C4-2B (cell line): ENCODE results near the gene PPP2R2C.

Experiments
- ZFX ChIP-seq: fragments of 450-650 bp; IDR thresholded peaks from 2 replicates; pipeline ENCODE4 v1.6.1; 2017
- TF ChIP-seq, protein P1 (sequence below): fragments of 450-650 bp; conservative IDR thresholded peaks from 2 replicates; pipeline ENCODE4 v1.5.1; 2017; ENCODE audit warnings: mild to moderate bottlenecking

DNA sequence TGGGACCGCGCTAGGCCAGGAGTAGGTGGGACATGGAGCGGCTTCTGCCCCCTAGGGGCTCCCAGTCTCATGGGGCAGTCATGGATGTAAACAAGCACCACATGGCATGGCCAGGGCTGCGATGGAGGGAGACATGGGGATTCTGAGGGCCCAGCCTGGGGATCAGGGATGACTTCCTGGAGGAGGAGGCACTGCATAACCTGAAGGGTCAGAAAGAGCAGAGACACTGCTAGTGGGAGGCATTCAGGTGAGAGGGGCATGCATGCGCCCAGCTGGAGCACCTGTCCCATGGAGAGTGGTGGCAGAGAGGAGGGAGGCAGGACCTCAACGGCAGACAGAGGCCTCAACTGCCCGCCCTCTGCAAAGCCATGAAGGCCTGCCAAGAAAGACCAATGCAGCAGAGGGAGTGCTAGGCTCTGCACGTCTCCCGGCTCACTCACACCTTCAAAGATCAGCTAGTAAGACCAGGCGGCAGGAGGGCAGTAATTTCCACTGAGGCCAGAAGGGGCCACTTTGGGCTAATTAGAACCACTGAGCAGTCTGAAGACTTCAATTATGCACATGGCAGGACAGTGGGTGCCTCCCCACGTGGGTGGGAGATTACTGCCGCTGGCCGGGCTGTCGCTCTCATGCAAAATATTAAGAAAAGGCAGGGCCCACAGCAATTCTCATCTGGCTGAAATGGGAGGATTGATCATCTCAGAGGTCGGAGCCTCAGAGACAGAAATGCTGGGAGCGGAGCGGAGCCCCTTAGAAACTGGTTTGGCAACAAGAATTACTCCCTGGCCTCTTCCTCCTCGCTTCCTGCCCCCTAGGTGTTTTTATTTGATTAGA is 69.6 kb downstream of the PPP2R2C start:
- TF ChIP-seq, protein P1, sequence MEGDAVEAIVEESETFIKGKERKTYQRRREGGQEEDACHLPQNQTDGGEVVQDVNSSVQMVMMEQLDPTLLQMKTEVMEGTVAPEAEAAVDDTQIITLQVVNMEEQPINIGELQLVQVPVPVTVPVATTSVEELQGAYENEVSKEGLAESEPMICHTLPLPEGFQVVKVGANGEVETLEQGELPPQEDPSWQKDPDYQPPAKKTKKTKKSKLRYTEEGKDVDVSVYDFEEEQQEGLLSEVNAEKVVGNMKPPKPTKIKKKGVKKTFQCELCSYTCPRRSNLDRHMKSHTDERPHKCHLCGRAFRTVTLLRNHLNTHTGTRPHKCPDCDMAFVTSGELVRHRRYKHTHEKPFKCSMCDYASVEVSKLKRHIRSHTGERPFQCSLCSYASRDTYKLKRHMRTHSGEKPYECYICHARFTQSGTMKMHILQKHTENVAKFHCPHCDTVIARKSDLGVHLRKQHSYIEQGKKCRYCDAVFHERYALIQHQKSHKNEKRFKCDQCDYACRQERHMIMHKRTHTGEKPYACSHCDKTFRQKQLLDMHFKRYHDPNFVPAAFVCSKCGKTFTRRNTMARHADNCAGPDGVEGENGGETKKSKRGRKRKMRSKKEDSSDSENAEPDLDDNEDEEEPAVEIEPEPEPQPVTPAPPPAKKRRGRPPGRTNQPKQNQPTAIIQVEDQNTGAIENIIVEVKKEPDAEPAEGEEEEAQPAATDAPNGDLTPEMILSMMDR, result no peak
- no peak for TF ChIP-seq ZFX
